ENCODE measurements around the gene TRIM72.

The TRIM72 gene

GRCh38 chr16:31201582-31202413 is 12.1 kb upstream of the TRIM72 start:
- TF ChIP-seq, protein P1, sequence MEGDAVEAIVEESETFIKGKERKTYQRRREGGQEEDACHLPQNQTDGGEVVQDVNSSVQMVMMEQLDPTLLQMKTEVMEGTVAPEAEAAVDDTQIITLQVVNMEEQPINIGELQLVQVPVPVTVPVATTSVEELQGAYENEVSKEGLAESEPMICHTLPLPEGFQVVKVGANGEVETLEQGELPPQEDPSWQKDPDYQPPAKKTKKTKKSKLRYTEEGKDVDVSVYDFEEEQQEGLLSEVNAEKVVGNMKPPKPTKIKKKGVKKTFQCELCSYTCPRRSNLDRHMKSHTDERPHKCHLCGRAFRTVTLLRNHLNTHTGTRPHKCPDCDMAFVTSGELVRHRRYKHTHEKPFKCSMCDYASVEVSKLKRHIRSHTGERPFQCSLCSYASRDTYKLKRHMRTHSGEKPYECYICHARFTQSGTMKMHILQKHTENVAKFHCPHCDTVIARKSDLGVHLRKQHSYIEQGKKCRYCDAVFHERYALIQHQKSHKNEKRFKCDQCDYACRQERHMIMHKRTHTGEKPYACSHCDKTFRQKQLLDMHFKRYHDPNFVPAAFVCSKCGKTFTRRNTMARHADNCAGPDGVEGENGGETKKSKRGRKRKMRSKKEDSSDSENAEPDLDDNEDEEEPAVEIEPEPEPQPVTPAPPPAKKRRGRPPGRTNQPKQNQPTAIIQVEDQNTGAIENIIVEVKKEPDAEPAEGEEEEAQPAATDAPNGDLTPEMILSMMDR (IDR thresholded peaks at IDR 0.05; ENCODE audit: control extremely low read depth, extremely low read depth, low read depth, missing control alignments): no peak
- CTCF ChIA-PET: interaction anchor here (0.7 to 3.3 kb wide), 12 partner anchors 8 to 667 kb away, joined by 3 to 13 read pairs (median 4); partner anchors contain the start of genes PYDC1 and ZNF843
- DNase-seq (ENCODE audit: extremely low spot score): peak; percentile 80
- POLR2A ChIA-PET: interaction anchor here (0.5 to 4.8 kb wide), 11 partner anchors 12 to 1515 kb away, joined by 3 to 21 read pairs (median 4); partner anchors contain the start of gene FUS

GRCh38 chr16:31202414-31203375 is 11.2 kb upstream of the TRIM72 start, which contains the start of gene PYCARD:
TSS of gene PYCARD (minus strand) at chr16:31202760. CDS start at chr16:31202690, 70 bp downstream.
- ChIA-PET CTCF (interaction anchor here (0.9 to 3.3 kb wide), 8 partner anchors 9 to 666 kb away, joined by 3 to 13 read pairs (median 5); partner anchors contain the start of genes PYDC1 and ZNF843), POLR2A (interaction anchor here (0.5 to 1.9 kb wide), 6 partner anchors 15 to 196 kb away, joined by 3 to 11 read pairs (median 4); partner anchors contain the start of gene FUS)
- DNase-seq (ENCODE audit: extremely low spot score): peak; percentile 76
- TF ChIP-seq, protein P1 (IDR thresholded peaks at IDR 0.05; ENCODE audit: control extremely low read depth, extremely low read depth, low read depth, missing control alignments): no peak

- CTCF ChIA-PET: no interaction called here
- POLR2A ChIA-PET: no interaction called here
- TF ChIP-seq, protein P1 (IDR thresholded peaks at IDR 0.05; ENCODE audit: control extremely low read depth, extremely low read depth, low read depth, missing control alignments): no peak
- no peak for DNase-seq (ENCODE audit: extremely low spot score)
Observed at GRCh38 chr16:31204871-31205666, 8.8 kb upstream of the TRIM72 start.

GRCh38 chr16:31206776-31207175 is 7.1 kb upstream of the TRIM72 start:
- POLR2A ChIA-PET: interaction anchor here (0.6 to 1.1 kb wide), 2 partner anchors 26 to 30 kb away, joined by 6 read pairs; partner anchors contain the start of gene FUS
- no peak for DNase-seq (ENCODE audit: extremely low spot score)
- TF ChIP-seq, protein P1 (IDR thresholded peaks at IDR 0.05; ENCODE audit: control extremely low read depth, extremely low read depth, low read depth, missing control alignments): no peak
- CTCF ChIA-PET: interaction anchor here (0.7 to 1.2 kb wide), 2 partner anchors 126 to 249 kb away, joined by 3 read pairs; no protein-coding TSS in a partner anchor

DNA sequence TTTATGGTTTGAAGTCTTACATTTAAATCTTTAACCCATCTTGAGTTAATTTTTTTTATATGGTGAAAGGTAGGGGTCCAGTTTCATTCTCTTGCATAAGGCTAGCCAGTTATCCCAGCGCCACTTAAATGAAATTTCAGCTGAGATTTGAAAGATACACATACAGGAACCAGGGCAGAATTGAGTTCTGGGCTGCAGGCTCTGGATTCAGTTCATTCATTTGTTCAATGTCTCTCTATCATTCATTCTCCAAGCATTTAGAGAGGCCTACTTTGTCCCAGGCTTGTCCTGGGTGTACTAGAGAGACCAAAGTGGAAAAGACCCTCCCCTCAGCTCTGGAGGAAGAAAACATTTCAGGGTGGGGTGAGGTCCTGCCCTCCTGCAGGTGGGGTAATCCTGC is 577 bp upstream of the TRIM72 start:
- DNase-seq (ENCODE audit: extremely low spot score): no peak
- ChIA-PET POLR2A (interaction anchor here (0.5 kb wide), 1 partner anchor 29 kb away, joined by 6 read pairs; no protein-coding TSS in a partner anchor), CTCF (no interaction called here)
- TF ChIP-seq, protein P1 (IDR thresholded peaks at IDR 0.05; ENCODE audit: control extremely low read depth, extremely low read depth, low read depth, missing control alignments): no peak

Data from GM10248 (cell line).